Calu3 (cell line): Measurements from ENCODE around the gene SLC9A7. TPM values are rescaled to one million over a fixed set of nuclear protein-coding genes. Genes with fewer than 3 reads are reported as not detected.

Source experiments
- BruUV-seq: library from RNA; stranded (reverse); fragments of 400-500 nt; replicated peaks from 2 replicates; lab custom pipeline; 2021; lab: Mats Ljungman, UMichigan
- CTCF ChIA-PET: fragments of 300-600 bp; sonication (Branson Sonifier 250); formaldehyde crosslinking; loops from one replicate; lab custom pipeline; 2022; ENCODE audit warnings: antibody characterized with exemption; lab: Charles Lee
- DNase-seq: peaks from one replicate; pipeline ENCODE4 v3.0.0; 2022
- H3K27ac Mint-ChIP-seq: one replicate; pipeline ENCODE4 v1.8.0; 2022; ENCODE audit warnings: mixed read lengths; ENCODE audit not compliant: unreplicated experiment
- H3K27me3 Mint-ChIP-seq: one replicate; pipeline ENCODE4 v1.8.0; 2022; ENCODE audit warnings: mixed read lengths; ENCODE audit not compliant: unreplicated experiment
- H3K36me3 Mint-ChIP-seq: one replicate; pipeline ENCODE4 v1.8.0; 2022; ENCODE audit warnings: mild to moderate bottlenecking, moderate library complexity, mixed read lengths; ENCODE audit not compliant: insufficient read depth, unreplicated experiment
- H3K4me1 Mint-ChIP-seq: one replicate; pipeline ENCODE4 v1.8.0; 2022; ENCODE audit warnings: mild to moderate bottlenecking, low read depth, mixed read lengths; ENCODE audit not compliant: unreplicated experiment
- H3K4me3 Mint-ChIP-seq: one replicate; pipeline ENCODE4 v1.8.0; 2022; ENCODE audit warnings: mild to moderate bottlenecking, low read depth, moderate library complexity, mixed read lengths; ENCODE audit not compliant: unreplicated experiment
- H3K9me3 Mint-ChIP-seq: one replicate; pipeline ENCODE4 v1.8.0; 2022; ENCODE audit warnings: low read depth, mixed read lengths; ENCODE audit not compliant: unreplicated experiment
- intact Hi-C: fragments of 100-400 bp; cut with micrococcal nuclease; formaldehyde crosslinking; loops from one replicate; pipeline ENCODE4 v1.10.0; 2022; ENCODE audit not compliant: unreplicated experiment
- total RNA-seq: library from RNA; stranded (reverse); gene quantifications from 2 replicates; pipeline ENCODE4 v1.2.3, GENCODE V29; 2022
- TF ChIP-seq, protein P1 (sequence below): fragments of 200-600 bp; IDR thresholded peaks from one replicate; pipeline ENCODE4 v1.8.0; 2022; ENCODE audit warnings: antibody characterized with exemption; ENCODE audit not compliant: unreplicated experiment

Gene SLC9A7
- total RNA-seq, 1 experiment from 2014 or later: 83.3 TPM

DNA sequence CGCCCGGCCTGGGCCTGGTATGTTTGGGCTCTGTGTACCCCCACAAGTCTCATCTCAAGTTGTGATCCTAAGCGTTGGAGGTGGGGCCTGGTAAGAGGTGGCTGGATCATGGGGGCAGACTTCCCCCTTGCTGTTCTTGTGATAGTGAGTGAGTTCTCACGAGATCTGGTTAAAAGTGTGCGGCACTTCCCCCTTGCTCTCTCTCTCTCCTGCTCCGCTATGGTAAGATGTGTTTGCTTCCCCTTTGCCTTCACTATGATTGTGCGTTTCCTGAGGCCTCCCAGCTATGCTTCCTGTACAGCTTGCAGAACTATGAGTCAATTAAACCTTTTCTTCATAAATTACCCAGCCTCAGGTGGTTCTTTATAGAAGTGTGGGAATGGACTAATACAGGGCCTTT is 132.4 kb downstream of the SLC9A7 start:
- H3K27ac Mint-ChIP-seq: no peak overlapping the region
- intact Hi-C loops: no loop called here
- no peak overlapping the region for H3K4me3 Mint-ChIP-seq
- H3K36me3 Mint-ChIP-seq: peaks cover 28% of the 10 kb centered on the region
- no peaks in the 10 kb centered on the region for H3K27me3 Mint-ChIP-seq
- no peak for DNase-seq
- no peaks in the 10 kb centered on the region for H3K4me1 Mint-ChIP-seq
- H3K9me3 Mint-ChIP-seq: no peaks in the 10 kb centered on the region
- no TSS peak for BruUV-seq
- TF ChIP-seq, protein P1, sequence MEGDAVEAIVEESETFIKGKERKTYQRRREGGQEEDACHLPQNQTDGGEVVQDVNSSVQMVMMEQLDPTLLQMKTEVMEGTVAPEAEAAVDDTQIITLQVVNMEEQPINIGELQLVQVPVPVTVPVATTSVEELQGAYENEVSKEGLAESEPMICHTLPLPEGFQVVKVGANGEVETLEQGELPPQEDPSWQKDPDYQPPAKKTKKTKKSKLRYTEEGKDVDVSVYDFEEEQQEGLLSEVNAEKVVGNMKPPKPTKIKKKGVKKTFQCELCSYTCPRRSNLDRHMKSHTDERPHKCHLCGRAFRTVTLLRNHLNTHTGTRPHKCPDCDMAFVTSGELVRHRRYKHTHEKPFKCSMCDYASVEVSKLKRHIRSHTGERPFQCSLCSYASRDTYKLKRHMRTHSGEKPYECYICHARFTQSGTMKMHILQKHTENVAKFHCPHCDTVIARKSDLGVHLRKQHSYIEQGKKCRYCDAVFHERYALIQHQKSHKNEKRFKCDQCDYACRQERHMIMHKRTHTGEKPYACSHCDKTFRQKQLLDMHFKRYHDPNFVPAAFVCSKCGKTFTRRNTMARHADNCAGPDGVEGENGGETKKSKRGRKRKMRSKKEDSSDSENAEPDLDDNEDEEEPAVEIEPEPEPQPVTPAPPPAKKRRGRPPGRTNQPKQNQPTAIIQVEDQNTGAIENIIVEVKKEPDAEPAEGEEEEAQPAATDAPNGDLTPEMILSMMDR: no peak
- CTCF ChIA-PET: no interaction called here

DNA sequence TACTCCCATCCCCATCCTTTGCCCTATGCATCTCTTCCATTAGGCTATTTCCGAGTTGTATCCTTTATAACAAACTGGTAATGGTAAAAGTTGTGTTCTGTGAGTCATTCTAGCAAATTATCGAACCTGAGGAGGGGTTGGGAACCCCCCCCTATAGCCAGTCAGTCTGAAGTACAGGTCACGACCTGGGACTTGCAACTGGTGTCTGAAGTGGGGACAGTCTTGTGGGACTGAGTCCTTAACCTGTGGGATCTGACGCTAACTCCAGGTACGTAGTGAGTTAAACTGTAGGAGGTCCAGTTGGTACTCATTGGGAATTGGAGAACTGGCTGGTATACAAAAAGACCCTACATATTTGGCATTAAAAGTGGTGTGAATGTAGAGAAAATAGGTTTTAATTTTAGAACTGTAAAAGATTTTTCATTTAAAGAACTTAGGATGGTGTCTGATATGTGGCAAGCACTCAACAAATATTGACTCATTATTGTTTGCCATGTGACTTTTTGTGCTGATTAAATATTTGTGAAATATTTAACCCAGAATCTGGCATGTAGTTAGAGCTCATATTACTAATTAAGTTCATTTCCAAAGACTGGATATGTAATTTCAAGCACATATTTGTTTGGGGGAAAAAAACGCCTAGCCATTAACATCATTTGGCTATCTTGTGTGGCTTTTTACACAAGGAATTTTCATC is 134.7 kb downstream of the SLC9A7 start:
- CTCF ChIA-PET: interaction anchor here (0.6 to 0.8 kb wide), 2 partner anchors 19 to 302 kb away, joined by 3 read pairs; no protein-coding TSS in a partner anchor
- Mint-ChIP-seq H3K9me3 (no peaks in the 10 kb centered on the region), H3K36me3 (peaks cover 23% of the 10 kb centered on the region), H3K4me3 (no peak overlapping the region), H3K27me3 (no peaks in the 10 kb centered on the region), H3K4me1 (no peaks in the 10 kb centered on the region), H3K27ac (no peak overlapping the region)
- no peak for DNase-seq
- TF ChIP-seq, protein P1: no peak
- intact Hi-C loops: no loop called here
- BruUV-seq: no TSS peak

DNA sequence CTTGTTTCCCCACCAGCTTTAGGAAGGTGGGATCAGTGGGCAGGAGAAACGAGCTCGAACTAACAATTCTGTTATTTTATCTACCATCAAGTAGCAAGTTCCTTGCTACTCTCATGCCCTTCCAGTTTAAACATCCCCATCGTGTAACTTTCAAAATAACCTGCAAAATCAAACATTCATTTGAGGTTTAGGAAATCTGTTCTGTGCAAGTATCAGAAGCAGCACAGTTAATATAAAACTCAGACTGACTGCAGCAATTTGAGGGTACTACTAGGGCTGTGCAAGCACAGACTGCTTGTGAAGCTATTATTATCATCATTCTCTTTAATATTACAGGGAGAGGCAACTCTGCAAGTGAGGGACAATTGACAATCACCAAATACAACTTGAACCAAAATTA is 137.3 kb downstream of the SLC9A7 start:
- CTCF ChIA-PET: interaction anchor here (1.3 kb wide), 1 partner anchor 31 kb away, joined by 5 read pairs; no protein-coding TSS in a partner anchor
- H3K36me3 Mint-ChIP-seq: peaks cover 34% of the 10 kb centered on the region
- BruUV-seq: no TSS peak
- H3K27ac Mint-ChIP-seq: no peak overlapping the region
- intact Hi-C loops: no loop called here
- H3K4me3 Mint-ChIP-seq: no peak overlapping the region
- H3K4me1 Mint-ChIP-seq: no peaks in the 10 kb centered on the region
- TF ChIP-seq, protein P1: no peak
- no peak for DNase-seq
- no peaks in the 10 kb centered on the region for H3K27me3 Mint-ChIP-seq
- no peaks in the 10 kb centered on the region for H3K9me3 Mint-ChIP-seq

DNA sequence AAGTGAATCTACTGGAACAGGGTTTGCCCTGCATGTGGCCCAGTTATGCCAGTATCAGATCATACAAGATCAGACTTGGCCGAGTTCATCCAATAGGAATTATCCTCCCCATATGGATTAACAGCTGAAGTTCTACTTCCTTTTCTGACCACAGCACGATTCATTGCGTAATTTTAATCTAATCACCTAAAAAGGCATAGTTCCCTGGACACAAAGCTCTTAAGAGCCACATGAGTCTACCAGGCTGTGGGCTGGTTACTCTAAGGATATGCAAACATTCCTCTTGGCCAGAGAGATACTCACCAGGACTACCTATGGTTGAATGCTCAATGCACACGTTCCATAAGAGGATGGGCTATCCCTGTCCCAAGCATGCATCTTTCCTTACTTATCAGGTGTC is 138.4 kb downstream of the SLC9A7 start:
- no peaks in the 10 kb centered on the region for H3K9me3 Mint-ChIP-seq
- no peak for DNase-seq
- H3K27ac Mint-ChIP-seq: no peak overlapping the region
- intact Hi-C loops: no loop called here
- H3K4me3 Mint-ChIP-seq: no peak overlapping the region
- H3K36me3 Mint-ChIP-seq: peaks cover 34% of the 10 kb centered on the region
- TF ChIP-seq, protein P1: no peak
- CTCF ChIA-PET: interaction anchor here (1.3 kb wide), 1 partner anchor 30 kb away, joined by 5 read pairs; no protein-coding TSS in a partner anchor
- no peaks in the 10 kb centered on the region for H3K4me1 Mint-ChIP-seq
- no TSS peak for BruUV-seq
- H3K27me3 Mint-ChIP-seq: no peaks in the 10 kb centered on the region
